HG02623 (cell line): ENCODE data around the gene IL21R.

ENCODE experiments used
- ATAC-seq: cut with Tn5 transposase; IDR thresholded peaks from one replicate; pipeline ENCODE4 v1.9.1; 2021; ENCODE audit warnings: moderate library complexity; ENCODE audit not compliant: unreplicated experiment

The IL21R gene

DNA sequence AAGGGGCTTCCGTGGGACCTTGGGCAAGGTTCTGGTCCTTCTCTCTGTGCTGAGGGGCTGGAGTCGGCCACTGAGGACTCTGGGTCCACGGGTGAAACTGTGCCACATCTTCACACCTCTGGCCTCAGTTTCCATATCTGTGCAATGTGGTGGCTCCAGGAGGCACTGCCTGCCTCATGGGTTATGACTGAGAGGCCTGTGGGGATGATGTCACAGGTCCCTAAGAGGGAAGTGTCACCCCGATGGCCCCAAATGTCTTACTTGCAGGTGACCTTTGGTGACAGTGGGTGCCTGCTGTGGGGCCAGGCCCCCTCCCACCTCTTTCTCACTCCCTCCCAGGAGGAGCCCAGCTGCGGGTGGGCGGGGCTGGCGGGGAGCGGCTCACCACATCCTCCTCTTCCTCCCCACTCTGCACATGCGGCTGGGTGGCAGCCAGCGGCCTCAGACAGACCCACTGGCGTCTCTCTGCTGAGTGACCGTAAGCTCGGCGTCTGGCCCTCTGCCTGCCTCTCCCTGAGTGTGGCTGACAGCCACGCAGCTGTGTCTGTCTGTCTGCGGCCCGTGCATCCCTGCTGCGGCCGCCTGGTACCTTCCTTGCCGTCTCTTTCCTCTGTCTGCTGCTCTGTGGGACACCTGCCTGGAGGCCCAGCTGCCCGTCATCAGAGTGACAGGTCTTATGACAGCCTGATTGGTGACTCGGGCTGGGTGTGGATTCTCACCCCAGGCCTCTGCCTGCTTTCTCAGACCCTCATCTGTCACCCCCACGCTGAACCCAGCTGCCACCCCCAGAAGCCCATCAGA, at the start of gene IL21R:
Gene IL21R (plus strand): TSS at position 407 of the 801 bp plus-strand sequence. CDS start 27,898 bp downstream, outside the sequence.
- ATAC-seq: peak; percentile 52

DNA sequence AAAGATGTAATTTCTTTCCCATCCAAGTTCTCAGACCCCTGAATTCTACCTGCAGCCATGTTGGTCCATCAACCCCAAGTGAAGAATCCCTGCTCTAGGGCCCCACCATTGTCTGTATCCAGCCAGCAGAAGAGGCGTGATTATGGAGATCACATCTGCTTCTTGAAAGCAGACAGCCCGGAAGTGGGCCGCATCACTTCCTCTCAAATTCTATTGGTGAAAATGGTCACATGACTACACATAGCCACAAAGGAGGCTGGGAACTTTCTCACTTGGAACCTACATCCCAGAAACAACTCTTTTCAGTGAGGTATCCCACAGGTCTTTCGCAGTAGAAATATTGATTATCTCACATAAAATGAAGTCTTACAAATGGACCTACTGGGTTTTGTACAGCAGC, 48.1 kb upstream of the IL21R start:
- ATAC-seq: no peak

DNA sequence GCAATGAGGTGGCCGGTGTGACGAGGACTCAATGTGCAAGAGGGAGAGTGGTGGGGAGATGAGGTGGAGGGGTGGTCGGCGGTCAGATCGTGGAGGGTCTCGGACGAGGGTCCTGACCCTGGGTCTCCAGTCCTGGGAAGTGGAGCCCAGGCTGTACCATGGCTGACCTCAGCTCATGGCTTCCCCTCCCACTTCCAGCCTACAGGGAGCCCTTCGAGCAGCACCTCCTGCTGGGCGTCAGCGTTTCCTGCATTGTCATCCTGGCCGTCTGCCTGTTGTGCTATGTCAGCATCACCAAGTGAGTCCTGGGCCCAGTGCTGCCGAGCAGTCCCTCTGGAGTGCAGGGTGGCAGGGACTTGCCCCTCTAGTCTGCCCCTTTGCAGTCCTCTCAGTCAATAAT, 46.4 kb upstream of the IL21R start:
- ATAC-seq: no peak

DNA sequence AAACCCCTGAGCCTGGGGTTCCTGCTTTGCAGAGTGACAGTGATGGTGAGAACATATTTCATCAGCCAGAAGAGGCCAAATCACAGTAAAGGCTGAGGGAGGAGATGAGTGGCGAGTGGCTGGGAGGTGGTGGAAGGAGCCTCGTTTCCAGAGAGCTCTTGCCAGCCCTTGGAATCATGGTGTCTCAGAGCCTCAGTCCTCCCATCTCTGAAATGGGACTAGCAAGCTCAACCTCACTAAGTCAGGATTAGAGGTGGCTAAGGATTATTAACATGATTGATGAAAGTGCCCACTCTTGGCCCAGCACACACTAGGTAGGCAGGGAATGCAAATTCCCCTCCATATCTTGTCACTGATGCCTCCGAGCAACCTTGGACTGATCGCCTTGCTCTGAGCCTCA, 45.2 kb upstream of the IL21R start:
- no peak for ATAC-seq

DNA sequence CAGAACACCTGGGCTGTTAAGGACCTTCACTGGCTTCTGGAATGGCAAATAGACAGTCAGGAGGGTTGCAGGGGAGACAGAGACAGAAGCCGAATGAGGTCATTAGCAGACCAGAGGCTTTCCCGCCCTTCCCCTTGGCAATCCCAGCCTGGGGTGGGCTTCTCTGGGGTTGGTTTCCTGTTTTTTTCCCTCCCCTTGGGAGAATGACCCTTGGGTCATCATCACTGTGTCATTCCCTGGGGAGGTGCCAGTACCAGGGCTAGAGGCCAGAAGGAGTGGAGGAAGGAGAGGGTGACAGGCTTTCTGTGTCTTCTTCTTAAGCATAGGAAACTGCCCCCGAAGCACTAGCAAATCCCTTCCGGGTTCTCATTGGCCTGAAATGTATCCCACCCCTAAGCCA, 42.9 kb upstream of the IL21R start:
- no peak for ATAC-seq

DNA sequence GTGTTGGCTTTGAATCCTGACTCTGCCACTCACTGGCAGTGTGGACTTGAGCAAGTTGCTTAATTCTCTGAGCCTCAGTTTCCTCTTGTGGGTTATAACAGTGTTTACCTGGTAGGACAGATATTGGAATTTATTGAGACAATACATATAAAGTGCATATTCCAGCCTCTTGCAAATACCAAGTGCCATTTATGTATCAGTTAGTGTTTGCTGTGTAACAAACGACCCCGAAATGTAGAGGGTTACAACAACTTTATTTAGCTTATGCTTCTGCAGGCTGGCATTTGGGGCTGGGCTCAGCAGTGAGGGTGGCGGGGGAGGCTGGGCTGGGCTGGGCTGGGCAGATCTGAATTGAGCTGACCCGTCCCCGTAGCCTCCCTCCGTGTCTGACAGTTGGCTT, 42.4 kb upstream of the IL21R start:
- no peak for ATAC-seq

DNA sequence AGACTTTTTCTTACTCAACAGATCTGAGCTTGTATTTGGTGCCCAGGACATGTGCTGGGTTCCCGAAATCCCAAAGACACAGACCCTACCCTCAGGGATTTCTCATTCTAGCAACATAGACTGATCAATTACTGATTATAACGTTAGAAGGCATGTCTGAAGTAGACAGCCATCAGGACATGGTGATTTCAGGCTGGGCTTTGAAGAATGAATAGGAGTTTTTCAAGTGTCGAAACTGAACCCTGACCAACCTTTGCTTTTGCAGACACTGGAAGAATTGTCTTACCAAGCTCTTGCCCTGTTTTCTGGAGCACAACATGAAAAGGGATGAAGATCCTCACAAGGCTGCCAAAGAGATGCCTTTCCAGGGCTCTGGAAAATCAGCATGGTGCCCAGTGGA, 40.0 kb upstream of the IL21R start:
- ATAC-seq: no peak

DNA sequence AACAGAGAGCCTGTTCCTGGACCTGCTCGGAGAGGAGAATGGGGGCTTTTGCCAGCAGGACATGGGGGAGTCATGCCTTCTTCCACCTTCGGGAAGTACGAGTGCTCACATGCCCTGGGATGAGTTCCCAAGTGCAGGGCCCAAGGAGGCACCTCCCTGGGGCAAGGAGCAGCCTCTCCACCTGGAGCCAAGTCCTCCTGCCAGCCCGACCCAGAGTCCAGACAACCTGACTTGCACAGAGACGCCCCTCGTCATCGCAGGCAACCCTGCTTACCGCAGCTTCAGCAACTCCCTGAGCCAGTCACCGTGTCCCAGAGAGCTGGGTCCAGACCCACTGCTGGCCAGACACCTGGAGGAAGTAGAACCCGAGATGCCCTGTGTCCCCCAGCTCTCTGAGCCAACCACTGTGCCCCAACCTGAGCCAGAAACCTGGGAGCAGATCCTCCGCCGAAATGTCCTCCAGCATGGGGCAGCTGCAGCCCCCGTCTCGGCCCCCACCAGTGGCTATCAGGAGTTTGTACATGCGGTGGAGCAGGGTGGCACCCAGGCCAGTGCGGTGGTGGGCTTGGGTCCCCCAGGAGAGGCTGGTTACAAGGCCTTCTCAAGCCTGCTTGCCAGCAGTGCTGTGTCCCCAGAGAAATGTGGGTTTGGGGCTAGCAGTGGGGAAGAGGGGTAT, 39.3 kb upstream of the IL21R start:
- no peak for ATAC-seq

DNA sequence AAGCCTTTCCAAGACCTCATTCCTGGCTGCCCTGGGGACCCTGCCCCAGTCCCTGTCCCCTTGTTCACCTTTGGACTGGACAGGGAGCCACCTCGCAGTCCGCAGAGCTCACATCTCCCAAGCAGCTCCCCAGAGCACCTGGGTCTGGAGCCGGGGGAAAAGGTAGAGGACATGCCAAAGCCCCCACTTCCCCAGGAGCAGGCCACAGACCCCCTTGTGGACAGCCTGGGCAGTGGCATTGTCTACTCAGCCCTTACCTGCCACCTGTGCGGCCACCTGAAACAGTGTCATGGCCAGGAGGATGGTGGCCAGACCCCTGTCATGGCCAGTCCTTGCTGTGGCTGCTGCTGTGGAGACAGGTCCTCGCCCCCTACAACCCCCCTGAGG, 38.7 kb upstream of the IL21R start:
- ATAC-seq: no peak

DNA sequence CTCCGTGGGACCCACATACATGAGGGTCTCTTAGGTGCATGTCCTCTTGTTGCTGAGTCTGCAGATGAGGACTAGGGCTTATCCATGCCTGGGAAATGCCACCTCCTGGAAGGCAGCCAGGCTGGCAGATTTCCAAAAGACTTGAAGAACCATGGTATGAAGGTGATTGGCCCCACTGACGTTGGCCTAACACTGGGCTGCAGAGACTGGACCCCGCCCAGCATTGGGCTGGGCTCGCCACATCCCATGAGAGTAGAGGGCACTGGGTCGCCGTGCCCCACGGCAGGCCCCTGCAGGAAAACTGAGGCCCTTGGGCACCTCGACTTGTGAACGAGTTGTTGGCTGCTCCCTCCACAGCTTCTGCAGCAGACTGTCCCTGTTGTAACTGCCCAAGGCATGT, 38.2 kb upstream of the IL21R start:
- ATAC-seq: no peak

DNA sequence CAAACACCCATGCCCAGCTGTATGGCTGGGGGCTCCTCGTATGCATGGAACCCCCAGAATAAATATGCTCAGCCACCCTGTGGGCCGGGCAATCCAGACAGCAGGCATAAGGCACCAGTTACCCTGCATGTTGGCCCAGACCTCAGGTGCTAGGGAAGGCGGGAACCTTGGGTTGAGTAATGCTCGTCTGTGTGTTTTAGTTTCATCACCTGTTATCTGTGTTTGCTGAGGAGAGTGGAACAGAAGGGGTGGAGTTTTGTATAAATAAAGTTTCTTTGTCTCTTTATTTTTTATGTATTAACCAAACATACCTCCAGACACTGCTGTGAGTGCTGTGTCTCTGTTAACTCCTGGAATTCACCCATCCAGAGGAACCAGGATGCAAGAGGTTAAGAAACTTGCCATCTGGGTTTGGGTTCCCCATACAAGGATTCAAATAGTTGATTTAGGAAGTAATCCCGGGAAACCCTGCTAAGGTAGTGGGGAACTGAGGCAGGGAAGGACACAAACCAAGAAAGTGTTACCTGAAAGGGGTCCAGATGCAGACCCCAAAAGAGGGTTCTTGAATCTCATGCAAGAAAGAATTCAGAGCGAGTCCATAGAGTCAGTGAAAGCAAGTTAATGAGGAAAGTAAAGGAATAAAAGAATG, 37.4 kb upstream of the IL21R start:
- no peak for ATAC-seq

DNA sequence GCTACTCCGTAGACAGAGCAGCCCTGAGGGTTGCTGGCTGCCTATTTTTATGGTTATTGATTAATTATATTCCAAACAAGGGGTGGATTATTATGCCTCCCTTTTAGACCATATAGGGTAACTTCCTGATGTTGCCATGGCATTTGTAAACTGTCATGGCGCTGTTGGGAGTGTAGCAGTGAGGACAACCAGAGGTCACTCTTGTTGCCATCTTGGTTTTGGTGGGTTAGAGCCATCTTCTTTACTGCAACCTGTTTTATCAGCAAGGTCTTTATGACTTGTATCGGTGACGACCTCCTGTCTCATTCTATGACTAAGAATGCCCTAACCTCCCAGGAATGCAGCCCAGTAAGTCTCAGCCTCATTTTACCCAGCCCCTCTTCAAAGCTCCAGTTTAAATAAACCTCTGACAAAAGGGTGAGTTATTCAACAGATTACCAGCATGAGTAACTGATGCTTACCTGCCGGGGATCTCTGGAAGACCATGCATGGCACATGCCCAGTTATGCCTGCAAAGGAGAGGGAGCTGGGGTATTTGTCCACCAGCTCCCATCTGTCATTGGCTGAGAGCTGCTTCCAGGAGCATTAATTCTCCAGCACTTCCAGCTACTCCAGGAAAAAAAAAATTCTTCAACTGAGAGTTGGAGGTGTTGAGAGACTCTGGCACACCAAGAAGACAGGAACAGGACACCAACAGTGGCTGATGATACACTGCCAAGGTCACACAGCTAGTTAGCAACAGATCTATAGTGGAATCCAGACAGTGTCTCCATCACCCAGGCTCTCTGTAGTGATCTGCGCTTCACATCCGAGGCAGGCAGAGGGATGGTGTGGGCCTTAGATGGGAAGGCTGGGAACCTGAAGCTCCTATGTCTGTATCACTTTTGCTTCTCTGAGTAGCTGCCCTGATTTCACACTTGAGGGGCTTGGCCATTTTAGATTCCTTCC, 36.6 kb upstream of the IL21R start:
- no peak for ATAC-seq

DNA sequence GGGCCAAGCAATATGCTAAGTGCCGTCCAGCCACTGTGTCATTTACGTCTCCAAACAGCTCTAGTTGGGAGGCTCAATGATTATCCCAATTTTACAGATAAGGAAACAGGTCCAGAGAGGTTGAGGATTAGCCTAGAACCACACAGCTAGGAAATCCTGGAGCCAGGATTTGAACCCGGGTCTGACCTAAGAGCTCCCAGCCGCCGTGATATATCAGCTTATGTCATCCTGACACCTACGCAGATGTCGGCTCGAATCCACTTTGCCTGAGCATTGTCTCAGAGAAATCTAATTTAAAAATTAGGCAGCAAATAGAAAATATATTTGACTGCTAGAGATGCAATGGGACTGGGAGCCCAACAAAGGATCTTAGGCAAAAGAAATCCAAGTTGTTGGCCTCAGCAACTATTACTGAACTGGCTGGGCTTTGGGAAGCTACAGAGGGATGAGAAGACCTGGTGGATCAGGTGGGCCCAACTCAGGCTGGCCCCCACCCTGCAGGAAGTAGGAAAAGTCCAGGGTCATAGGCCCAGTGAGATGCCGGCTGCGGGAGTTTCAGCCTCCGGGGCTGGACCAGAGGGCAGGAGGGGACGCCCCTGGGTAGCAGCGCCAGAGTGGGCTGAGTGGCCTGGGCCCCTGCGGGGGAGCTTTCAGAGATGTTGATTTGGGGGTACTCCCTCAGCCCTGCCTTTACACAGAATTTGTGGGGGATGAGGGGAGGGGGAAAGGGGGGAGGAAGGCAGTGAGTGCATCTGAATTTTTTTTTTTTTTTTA, 35.1 kb upstream of the IL21R start:
- ATAC-seq: no peak

DNA sequence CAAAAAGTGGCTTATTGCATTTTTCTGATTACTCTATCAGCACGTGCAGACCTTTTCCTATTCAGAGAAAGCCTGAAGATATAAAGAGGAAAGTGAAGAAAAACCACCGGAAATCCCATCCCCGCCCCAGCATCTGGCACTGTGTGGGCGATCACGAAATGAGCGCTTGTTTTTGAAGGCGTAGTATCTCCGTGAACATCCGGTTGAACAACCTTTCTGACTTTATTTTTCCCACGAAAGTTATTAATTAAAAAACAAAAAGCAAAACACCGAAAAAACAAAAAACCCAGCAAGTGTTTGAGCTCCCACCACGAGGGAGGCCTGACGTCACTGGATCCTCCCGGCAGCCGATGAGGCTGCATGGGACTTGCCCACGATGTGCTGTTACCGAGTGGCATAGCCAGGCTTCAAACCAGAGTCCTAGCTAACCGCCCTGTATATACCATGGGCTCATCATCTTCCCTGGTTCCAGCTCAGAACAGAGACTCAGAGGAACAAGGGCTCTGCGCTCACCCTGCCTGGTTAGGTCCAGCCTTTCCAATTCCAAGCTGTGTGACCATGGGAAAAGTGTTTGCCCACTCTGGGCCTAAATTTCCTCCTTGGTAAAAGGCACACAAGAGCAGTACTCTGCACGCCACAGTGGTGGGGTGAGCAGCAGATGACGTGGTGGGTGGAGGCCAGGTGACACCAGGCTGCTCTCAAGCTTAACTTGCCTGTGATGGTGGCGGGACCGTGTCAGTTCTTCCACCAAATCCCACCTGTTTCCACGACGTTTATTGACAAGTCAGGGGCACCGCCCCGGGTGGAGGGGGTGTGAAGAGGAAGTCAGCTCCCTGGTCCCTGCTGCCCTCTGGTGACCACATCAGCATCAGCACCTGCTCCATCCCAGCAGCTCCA, 34.3 kb upstream of the IL21R start:
- ATAC-seq: peak; percentile 62

DNA sequence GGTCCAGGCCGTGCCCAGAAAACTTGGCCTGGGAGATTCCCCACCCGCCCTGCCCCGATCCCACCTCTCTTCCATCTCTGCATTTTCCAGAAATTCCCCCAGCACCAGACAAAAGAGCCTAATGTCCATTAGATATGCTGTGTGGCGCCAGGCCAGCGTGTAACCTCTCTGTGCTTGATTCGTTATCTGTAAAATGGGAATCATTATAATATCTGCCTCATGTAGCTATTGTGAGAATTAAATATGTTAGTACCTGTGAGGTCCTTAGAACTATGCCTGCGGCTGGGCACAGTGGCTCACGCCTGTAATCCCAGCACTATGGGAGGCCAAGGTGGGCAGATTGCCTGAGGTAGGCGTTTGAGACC, 33.6 kb upstream of the IL21R start:
- ATAC-seq: no peak

DNA sequence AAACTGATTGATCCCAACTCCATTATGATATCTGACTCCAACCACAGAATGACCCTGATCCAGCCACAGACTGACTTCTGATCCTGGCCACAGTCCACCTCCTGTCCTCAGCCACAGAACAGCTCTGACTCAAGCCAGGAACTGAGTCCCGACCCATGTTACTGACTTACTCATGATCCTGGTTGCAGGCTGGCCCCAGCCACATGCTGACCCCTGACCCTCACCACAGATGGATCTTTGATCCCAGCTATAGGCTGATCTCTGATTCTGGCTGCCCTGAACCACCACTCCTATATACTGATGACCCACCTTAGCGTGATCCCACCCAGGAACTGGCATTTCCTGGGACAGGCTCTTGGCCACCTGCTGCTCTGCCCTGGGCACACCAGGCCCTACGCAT, 32.2 kb upstream of the IL21R start:
- ATAC-seq: no peak

DNA sequence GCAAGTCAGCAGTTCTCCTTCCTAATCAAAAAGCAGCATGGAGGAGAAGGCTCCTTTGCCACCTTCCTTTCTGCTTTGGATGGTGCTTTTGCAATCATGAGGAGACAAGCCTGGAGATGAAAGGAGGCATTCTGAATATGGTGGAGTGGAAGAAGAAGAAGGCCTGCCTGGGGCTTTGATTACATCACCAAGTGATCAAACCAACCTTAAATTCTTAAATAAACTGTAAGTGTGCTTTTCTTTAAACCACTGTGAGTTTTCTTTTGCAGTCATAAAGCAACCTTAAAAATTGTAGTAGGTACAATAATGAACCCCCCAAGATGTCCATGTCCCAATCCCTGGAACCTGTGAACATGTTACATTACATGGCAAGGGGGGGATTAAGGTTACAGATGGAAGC, 31.7 kb upstream of the IL21R start:
- ATAC-seq: no peak

DNA sequence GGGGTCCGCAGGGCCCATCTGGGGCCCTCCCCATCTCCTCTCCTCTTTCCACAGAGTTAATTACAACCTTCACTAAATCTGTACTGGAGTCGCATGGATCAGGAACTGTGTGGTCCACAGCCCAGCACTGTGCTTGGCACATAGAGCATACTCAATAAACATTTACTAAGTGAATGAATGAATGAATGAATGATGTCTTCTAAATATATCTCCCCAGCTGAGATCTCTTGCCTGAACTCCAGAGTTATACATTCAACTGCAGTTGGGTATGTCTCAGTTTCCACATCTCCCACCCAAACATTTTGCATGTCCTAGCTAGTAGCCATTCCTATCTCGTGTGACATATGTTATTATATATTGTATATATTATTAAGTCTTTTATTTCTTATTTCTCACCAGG, 28.7 kb upstream of the IL21R start:
- no peak for ATAC-seq

DNA sequence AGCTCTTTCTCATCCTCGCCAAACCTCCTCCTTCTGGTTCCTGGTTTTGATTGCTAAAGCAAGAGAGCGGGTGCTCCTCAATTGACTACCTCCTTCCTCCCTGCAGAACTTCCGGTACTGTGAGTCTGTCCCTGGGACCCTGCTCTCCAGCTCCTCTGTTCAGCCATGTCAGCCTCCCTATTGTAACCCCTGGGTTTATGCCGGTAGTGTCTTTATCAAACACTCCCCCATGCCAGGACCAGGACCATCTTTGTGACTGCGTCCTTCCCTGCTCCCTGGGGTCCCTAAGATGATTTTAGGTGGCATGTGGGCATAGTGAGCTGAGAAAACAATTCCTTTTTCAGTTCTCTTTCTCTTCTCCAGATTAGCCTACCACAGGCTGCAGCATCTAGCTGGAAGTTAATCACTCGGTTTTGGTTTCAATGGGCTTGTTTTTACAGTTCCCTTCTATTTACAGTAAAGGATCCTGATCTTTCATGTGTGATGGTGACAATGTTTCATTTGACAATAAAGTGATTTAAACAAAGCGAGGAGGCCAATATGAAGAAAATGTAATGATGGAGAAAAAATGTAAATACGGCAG, 27.7 kb upstream of the IL21R start:
- ATAC-seq: no peak
